A549 (cell line): Measurements from ENCODE around the gene ARID5B.

Experiments used
- CHD2 ChIP-seq: fragments of 150-350 bp; IDR thresholded peaks from 2 replicates; pipeline ENCODE4 v1.6.1; 2014; ENCODE audit warnings: low read length; ENCODE audit not compliant: partially characterized antibody
- CHD4 ChIP-seq: fragments of 200-600 bp; sonication (generic); IDR thresholded peaks from 2 replicates; pipeline ENCODE4 v1.6.1; 2016; ENCODE audit warnings: antibody characterized with exemption, mild to moderate bottlenecking, borderline replicate concordance
- JUN ChIP-seq, 2 experiments: fragments of >200 bp; sonication (Bioruptor Twin); formaldehyde crosslinking; IDR thresholded peaks; 2 replicates in 1 of 2; 3 replicates in 1 of 2; pipeline ENCODE4 v1.6.1; 2016 to 2017
- JUNB ChIP-seq: fragments of >200 bp; sonication (Bioruptor Twin); formaldehyde crosslinking; IDR thresholded peaks from 2 replicates; pipeline ENCODE4 v1.6.1; 2016
- MYC ChIP-seq: IDR thresholded peaks from 2 replicates; pipeline ENCODE4 v1.6.1; 2012; ENCODE audit warnings: mild to moderate bottlenecking, inconsistent platforms, low read length, improper control_type of control experiment, borderline replicate concordance
- POLR2A ChIP-seq: IDR thresholded peaks from 2 replicates; pipeline ENCODE4 v1.6.1; 2012; ENCODE audit warnings: mild to moderate bottlenecking, low read length
- RARB ChIP-seq: fragments of 250-450 bp; sonication (Bioruptor Pico); IDR thresholded peaks from 2 replicates; pipeline ENCODE4 v1.8.0; 2021; ENCODE audit warnings: mild to moderate bottlenecking, moderate library complexity
- RCOR1 ChIP-seq: fragments of 150-350 bp; IDR thresholded peaks from 2 replicates; pipeline ENCODE4 v1.6.1; 2014; ENCODE audit warnings: antibody characterized with exemption, low read length, low read depth
- TF ChIP-seq, protein P1 (sequence below): fragments of >200 bp; sonication (Bioruptor Twin); formaldehyde crosslinking; IDR thresholded peaks from 3 replicates; pipeline ENCODE4 v1.5.1; 2016
- TF ChIP-seq, protein P2 (sequence below): IDR thresholded peaks from 2 replicates; pipeline ENCODE4 v1.6.1; 2012; ENCODE audit warnings: low read depth, borderline replicate concordance

- TF ChIP-seq RCOR1 (no peak), CHD2 (no peak), CHD4 (no peak), RARB (CRISPR knock-in tag) (no peak), JUN (IDR thresholded peaks at IDR 0.05) (no peak), JUNB (no peak), POLR2A (no peak), MYC (no peak)
- TF ChIP-seq, protein P1, sequence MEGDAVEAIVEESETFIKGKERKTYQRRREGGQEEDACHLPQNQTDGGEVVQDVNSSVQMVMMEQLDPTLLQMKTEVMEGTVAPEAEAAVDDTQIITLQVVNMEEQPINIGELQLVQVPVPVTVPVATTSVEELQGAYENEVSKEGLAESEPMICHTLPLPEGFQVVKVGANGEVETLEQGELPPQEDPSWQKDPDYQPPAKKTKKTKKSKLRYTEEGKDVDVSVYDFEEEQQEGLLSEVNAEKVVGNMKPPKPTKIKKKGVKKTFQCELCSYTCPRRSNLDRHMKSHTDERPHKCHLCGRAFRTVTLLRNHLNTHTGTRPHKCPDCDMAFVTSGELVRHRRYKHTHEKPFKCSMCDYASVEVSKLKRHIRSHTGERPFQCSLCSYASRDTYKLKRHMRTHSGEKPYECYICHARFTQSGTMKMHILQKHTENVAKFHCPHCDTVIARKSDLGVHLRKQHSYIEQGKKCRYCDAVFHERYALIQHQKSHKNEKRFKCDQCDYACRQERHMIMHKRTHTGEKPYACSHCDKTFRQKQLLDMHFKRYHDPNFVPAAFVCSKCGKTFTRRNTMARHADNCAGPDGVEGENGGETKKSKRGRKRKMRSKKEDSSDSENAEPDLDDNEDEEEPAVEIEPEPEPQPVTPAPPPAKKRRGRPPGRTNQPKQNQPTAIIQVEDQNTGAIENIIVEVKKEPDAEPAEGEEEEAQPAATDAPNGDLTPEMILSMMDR, result no peak
- TF ChIP-seq, protein P2, sequence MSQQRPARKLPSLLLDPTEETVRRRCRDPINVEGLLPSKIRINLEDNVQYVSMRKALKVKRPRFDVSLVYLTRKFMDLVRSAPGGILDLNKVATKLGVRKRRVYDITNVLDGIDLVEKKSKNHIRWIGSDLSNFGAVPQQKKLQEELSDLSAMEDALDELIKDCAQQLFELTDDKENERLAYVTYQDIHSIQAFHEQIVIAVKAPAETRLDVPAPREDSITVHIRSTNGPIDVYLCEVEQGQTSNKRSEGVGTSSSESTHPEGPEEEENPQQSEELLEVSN, result no peak
Observed at GRCh38 chr10:62005281-62005680, 103.8 kb downstream of the ARID5B start.
